COLO668 (cell line): ENCODE results near the gene KLK11.

Experiments used
- DNase-seq: peaks from one replicate; lab custom pipeline; 2025; ENCODE audit not compliant: unreplicated experiment; lab: John Stamatoyannopoulos, UW

The KLK11 gene

DNA sequence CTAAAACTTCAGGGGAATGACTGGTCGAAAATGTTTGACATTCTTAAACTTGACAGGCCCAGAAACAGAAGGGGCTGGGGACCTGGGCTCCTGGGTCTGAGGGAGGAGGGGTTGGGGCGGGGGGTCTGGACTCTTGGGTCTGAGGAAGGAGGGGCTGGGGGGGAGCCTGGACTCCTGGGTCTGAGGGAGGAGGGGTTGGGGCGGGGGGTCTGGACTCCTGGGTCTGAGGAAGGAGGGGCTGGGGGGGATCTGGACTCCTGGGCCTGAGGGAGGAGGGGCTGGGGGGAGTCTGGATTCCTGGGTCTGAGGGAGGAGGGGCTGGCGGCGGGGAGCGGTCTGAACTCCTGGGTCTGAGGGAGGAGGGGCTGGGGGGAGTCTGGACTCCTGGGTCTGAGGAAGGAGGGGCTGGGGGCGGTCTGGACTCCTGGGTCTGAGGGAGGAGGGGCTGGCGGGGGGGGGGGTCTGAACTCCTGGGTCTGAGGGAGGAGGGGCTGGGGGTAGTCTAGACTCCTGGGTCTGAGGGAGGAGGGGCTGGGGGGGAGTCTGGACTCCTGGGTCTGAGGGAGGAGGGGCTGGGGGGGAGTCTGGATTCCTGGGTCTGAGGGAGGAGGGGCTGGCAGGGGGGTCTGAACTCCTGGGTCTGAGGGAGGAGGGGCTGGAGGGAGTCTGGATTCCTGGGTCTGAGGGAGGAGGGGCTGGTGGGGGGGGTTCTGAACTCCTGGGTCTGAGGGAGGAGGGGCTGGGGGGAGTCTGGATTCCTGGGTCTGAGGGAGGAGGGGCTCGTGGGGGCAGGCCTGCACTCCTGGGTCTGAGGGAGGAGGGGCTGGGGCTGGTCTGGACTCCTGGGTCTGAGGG, 51.5 kb downstream of the KLK11 start:
- DNase-seq = no peak

DNA sequence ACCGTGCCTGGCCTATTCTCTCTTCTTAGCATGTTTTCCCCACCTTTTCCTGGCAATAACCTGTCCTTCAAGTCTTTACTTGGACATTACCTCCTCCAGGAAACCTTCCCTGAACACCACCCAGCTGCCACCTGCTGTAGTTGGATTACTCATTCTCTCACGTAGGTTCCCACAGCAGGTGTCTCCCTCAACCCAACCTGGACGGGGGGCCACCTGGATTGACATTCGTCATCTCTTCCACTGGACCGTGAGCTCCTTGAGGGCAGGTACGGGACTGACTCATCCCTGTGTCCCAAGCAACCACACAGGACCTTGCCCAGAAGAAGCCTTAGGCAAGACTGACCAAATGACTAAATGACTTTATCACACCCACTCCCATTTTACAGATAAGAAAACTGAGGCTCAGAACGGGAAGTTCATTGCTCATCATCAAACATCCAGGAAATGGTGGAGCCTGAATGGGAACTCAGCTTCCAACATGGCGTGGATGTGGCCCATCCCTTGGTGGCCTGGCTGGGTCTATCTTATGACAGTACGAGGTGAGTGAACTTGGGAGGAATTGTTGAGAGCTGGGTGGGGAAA, 53.5 kb downstream of the KLK11 start:
- DNase-seq = no peak
